ENCODE data around the gene ATP6V1E1.

GRCh38 chr22:17549183-17549582, 79.4 kb downstream of the ATP6V1E1 start:
- TF ChIP-seq MAX (IDR thresholded peaks at IDR 0.05; ENCODE audit: low read depth) (no peak), EP300 (IDR thresholded peaks at IDR 0.05; ENCODE audit: borderline replicate concordance in 1 of 2, low read depth in 1 of 2, low read length in 1 of 2) (no peak)

Data from SK-N-SH (cell line).